ENCODE data around the gene TAS1R1.

DNA sequence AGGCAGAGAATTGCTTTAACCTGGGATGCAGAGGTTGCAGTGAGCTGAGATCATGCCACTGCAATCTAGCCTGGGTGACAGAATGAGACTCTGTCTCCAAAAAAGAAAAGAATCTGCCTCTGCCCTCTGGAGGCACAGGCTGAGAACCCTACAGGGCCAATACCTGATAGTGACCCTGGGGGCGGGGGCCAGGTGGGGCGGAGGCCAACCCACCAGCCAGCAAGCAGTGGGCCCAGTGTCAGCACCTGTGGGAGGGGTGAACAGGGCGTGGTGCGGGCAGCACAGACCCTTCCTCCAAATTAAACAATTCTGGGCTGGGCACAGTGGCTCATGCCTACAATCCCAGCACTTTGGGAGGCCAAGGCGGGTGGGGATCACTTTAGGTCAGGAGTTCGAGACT, 44.6 kb upstream of the TAS1R1 start:
- TF ChIP-seq, protein P1, sequence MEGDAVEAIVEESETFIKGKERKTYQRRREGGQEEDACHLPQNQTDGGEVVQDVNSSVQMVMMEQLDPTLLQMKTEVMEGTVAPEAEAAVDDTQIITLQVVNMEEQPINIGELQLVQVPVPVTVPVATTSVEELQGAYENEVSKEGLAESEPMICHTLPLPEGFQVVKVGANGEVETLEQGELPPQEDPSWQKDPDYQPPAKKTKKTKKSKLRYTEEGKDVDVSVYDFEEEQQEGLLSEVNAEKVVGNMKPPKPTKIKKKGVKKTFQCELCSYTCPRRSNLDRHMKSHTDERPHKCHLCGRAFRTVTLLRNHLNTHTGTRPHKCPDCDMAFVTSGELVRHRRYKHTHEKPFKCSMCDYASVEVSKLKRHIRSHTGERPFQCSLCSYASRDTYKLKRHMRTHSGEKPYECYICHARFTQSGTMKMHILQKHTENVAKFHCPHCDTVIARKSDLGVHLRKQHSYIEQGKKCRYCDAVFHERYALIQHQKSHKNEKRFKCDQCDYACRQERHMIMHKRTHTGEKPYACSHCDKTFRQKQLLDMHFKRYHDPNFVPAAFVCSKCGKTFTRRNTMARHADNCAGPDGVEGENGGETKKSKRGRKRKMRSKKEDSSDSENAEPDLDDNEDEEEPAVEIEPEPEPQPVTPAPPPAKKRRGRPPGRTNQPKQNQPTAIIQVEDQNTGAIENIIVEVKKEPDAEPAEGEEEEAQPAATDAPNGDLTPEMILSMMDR (IDR thresholded peaks at IDR 0.05; ENCODE audit: poor library complexity, severe bottlenecking) = no peak
- TF ChIP-seq REST (IDR thresholded peaks at IDR 0.05; ENCODE audit: borderline replicate concordance) (no peak), POLR2AphosphoS5 (IDR thresholded peaks at IDR 0.05) (no peak), RAD21 (conservative IDR thresholded peaks at IDR 0.05) (no peak), EP300 (conservative IDR thresholded peaks at IDR 0.05; ENCODE audit: poor library complexity, severe bottlenecking) (no peak), MXI1 (conservative IDR thresholded peaks at IDR 0.05; ENCODE audit: poor library complexity, severe bottlenecking) (no peak), EZH2 (IDR thresholded peaks at IDR 0.05; ENCODE audit: borderline replicate concordance, insufficient read depth, low read length, poor library complexity, severe bottlenecking) (no peak), TAF1 (IDR thresholded peaks at IDR 0.05; ENCODE audit: low read depth) (no peak)

Measured in neural cell (in vitro differentiated cells).